A549 treated with dexamethasone at 1 μM for 4 hours (cell line): ENCODE results near the gene SREK1. TPM values are rescaled to one million over a fixed set of nuclear protein-coding genes. Genes with fewer than 3 reads are reported as not detected.

Experiments
- total RNA-seq: library from RNA; stranded (reverse); fragments of 200-300 nt; extraction: Qiagen RNA extraction; gene quantifications from 5 replicates; pipeline ENCODE4 v1.2.3, GENCODE V29; 2022

SREK1 gene
- total RNA-seq: 24.0 to 34.6 TPM (median 31.5 TPM) in 5 replicates

GRCh38 chr5:66144074-66144833 lies at the start of gene SREK1:
Gene SREK1 (plus strand): TSS chr5:66144300. CDS start chr5:66144377, 77 bp downstream.

Other genes starting within 250 kb of the SREK1 start
- 24.0 to 34.9 TPM (median 32.5 TPM) in 5 replicates for gene ERBIN, start 217.7 kb upstream of the SREK1 start, total RNA-seq